ENCODE results near the gene AGTPBP1.

Gene AGTPBP1

DNA sequence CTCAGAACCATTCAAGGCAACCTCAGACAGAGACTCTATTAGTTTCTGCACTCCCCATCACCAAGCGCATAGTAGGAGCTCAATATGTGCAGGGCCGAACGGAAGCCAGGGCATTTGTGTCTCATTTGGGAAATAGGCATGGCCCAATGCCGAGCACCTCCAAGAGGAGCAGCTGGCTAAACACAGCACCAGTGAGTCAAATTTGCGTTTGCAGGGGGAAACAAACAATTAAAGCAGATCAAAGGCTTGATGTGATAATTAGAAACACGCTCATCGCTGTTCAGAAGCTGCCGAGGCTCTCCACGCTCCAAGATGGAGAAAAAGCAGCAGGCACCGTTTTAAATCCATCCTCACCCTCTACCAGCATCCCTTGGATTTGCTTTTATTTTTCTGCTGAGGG is 225.3 kb downstream of the AGTPBP1 start:
- H3K9ac ChIP-seq (ENCODE audit: low read length) = no peak overlapping the region
- H4K20me1 ChIP-seq (ENCODE audit: insufficient read depth, low read length) = no peaks in the 10 kb centered on the region
- H3K27me3 ChIP-seq (ENCODE audit: low read depth, low read length) = no peaks in the 10 kb centered on the region
- H3K36me3 ChIP-seq (replicated peaks; ENCODE audit: low read depth, low read length) = no peaks in the 10 kb centered on the region
- no peak overlapping the region for H2AFZ ChIP-seq (ENCODE audit: low read depth, low read length)
- no peaks in the 10 kb centered on the region for H3K4me1 ChIP-seq (ENCODE audit: low read length)
- no peak overlapping the region for H3K27ac ChIP-seq (ENCODE audit: low read length)
- no peak overlapping the region for H3K4me2 ChIP-seq (ENCODE audit: low read length)
- TF ChIP-seq, protein P1, sequence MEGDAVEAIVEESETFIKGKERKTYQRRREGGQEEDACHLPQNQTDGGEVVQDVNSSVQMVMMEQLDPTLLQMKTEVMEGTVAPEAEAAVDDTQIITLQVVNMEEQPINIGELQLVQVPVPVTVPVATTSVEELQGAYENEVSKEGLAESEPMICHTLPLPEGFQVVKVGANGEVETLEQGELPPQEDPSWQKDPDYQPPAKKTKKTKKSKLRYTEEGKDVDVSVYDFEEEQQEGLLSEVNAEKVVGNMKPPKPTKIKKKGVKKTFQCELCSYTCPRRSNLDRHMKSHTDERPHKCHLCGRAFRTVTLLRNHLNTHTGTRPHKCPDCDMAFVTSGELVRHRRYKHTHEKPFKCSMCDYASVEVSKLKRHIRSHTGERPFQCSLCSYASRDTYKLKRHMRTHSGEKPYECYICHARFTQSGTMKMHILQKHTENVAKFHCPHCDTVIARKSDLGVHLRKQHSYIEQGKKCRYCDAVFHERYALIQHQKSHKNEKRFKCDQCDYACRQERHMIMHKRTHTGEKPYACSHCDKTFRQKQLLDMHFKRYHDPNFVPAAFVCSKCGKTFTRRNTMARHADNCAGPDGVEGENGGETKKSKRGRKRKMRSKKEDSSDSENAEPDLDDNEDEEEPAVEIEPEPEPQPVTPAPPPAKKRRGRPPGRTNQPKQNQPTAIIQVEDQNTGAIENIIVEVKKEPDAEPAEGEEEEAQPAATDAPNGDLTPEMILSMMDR (IDR thresholded peaks at IDR 0.05; ENCODE audit: low read depth, low read length) = no peak
- TF ChIP-seq EZH2phosphoT487 (IDR thresholded peaks at IDR 0.05; ENCODE audit: low read depth) = no peak
- no peaks in the 10 kb centered on the region for H3K9me3 ChIP-seq (ENCODE audit: insufficient read depth, low read length)
- H3K79me2 ChIP-seq (ENCODE audit: low read length) = no peaks in the 10 kb centered on the region
- H3K4me3 ChIP-seq (ENCODE audit: low read length) = no peak overlapping the region

DNA sequence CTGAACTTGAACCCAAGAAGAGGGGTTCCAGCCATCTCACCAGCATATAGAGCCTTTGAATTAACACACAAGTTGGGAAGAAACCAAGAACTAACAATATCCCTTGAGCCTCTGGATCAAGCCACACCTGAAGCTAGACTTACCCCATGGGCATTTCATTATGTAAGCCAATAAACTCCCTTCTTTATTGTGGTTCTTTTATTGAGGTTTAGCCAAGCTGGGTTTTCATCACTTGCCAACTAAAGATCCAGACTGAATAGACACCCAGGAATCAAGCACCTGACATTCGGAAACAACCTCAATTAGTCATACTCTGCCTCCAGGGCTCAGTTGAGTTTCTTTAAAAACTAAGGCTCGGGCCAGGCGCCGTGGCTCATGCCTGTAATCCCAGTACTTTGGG is 226.7 kb downstream of the AGTPBP1 start:
- Histone ChIP-seq H3K4me2 (ENCODE audit: low read length) (no peak overlapping the region), H3K27ac (ENCODE audit: low read length) (no peak overlapping the region), H3K79me2 (ENCODE audit: low read length) (no peaks in the 10 kb centered on the region)

DNA sequence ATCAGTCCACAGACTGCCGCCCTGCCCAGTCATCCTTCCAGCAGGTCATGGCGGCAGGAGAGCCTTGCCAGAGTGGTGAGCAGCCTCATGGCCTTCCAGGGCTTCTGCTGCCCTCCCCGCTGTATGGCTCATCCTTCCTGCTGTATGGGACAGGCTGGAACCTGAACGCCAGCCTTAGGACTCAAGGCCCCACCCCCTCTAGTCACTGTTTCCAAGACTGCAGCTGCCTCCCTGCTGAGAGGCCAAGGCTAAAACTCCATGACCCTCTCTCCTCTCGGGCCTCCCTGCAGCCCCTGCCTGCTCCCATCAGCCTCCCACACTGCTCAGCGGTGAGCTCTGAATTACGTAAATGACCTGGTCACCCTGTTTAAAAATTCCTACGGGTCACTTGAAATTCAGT is 227.5 kb downstream of the AGTPBP1 start:
- TF ChIP-seq, protein P1 (IDR thresholded peaks at IDR 0.05; ENCODE audit: low read depth, low read length) = no peak
- no peak for TF ChIP-seq EZH2phosphoT487 (IDR thresholded peaks at IDR 0.05; ENCODE audit: low read depth)
- H3K4me2 ChIP-seq (ENCODE audit: low read length) = no peak overlapping the region
- H3K4me3 ChIP-seq (ENCODE audit: low read length) = no peak overlapping the region

More for the DNA sequence above, 226.7 kb downstream of the AGTPBP1 start:
- Histone ChIP-seq H3K4me1 (ENCODE audit: low read length) (no peaks in the 10 kb centered on the region), H4K20me1 (ENCODE audit: insufficient read depth, low read length) (no peaks in the 10 kb centered on the region), H2AFZ (ENCODE audit: low read depth, low read length) (no peak overlapping the region), H3K27me3 (ENCODE audit: low read depth, low read length) (no peaks in the 10 kb centered on the region), H3K36me3 (replicated peaks; ENCODE audit: low read depth, low read length) (no peaks in the 10 kb centered on the region), H3K9me3 (ENCODE audit: insufficient read depth, low read length) (no peaks in the 10 kb centered on the region), H3K4me3 (ENCODE audit: low read length) (no peak overlapping the region), H3K9ac (ENCODE audit: low read length) (no peak overlapping the region)
- TF ChIP-seq, protein P1 (IDR thresholded peaks at IDR 0.05; ENCODE audit: low read depth, low read length) = no peak
- TF ChIP-seq EZH2phosphoT487 (IDR thresholded peaks at IDR 0.05; ENCODE audit: low read depth) = no peak

DNA sequence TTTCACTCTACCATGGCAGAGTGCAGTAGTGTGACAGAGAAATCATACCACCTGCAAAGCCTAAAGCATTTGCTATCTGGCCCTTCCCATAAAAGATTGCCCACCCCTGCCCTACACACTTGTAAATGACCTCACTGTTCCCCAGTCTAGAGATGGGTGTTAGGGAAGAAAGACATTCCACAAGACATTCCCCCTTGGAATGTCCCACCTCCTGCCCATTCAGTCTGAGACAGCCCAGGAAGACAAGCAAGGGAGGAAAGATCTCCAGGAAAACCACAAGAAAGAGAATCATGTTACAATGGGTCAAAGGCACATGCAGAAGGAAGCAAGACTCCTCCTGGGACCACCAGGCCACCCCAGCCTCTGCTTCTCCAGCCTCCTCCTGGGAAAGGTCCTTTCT is 230.0 kb downstream of the AGTPBP1 start:
- Histone ChIP-seq H3K79me2 (ENCODE audit: low read length) (no peaks in the 10 kb centered on the region), H3K9me3 (ENCODE audit: insufficient read depth, low read length) (no peaks in the 10 kb centered on the region), H2AFZ (ENCODE audit: low read depth, low read length) (no peak overlapping the region), H3K4me3 (ENCODE audit: low read length) (no peak overlapping the region), H4K20me1 (ENCODE audit: insufficient read depth, low read length) (no peaks in the 10 kb centered on the region), H3K4me2 (ENCODE audit: low read length) (no peak overlapping the region), H3K4me1 (ENCODE audit: low read length) (no peaks in the 10 kb centered on the region), H3K9ac (ENCODE audit: low read length) (no peak overlapping the region), H3K27ac (ENCODE audit: low read length) (no peak overlapping the region), H3K27me3 (ENCODE audit: low read depth, low read length) (no peaks in the 10 kb centered on the region), H3K36me3 (replicated peaks; ENCODE audit: low read depth, low read length) (no peaks in the 10 kb centered on the region)
- TF ChIP-seq, protein P1 (IDR thresholded peaks at IDR 0.05; ENCODE audit: low read depth, low read length) = no peak
- no peak for TF ChIP-seq EZH2phosphoT487 (IDR thresholded peaks at IDR 0.05; ENCODE audit: low read depth)

More for the DNA sequence above, 227.5 kb downstream of the AGTPBP1 start:
- Histone ChIP-seq H3K9ac (ENCODE audit: low read length) (no peak overlapping the region), H3K4me1 (ENCODE audit: low read length) (no peaks in the 10 kb centered on the region), H2AFZ (ENCODE audit: low read depth, low read length) (no peak overlapping the region), H3K27me3 (ENCODE audit: low read depth, low read length) (no peaks in the 10 kb centered on the region), H3K36me3 (replicated peaks; ENCODE audit: low read depth, low read length) (no peaks in the 10 kb centered on the region), H3K9me3 (ENCODE audit: insufficient read depth, low read length) (no peaks in the 10 kb centered on the region), H3K79me2 (ENCODE audit: low read length) (no peaks in the 10 kb centered on the region), H4K20me1 (ENCODE audit: insufficient read depth, low read length) (no peaks in the 10 kb centered on the region), H3K27ac (ENCODE audit: low read length) (no peak overlapping the region)

All from OCI-LY3 (cell line).